HG03135 (cell line): Measurements from ENCODE around the gene ZNF709.
"Not testable (repeated sequence)": the region's sequence is repeated elsewhere in the genome, so short reads cannot be mapped to it uniquely, and the experiment has no call there.

ENCODE experiments used
- ATAC-seq: cut with Tn5 transposase; IDR thresholded peaks from one replicate; pipeline ENCODE4 v1.9.1; 2021; ENCODE audit warnings: mild to moderate bottlenecking, moderate library complexity; ENCODE audit not compliant: unreplicated experiment

The ZNF709 gene

GRCh38 chr19:12484371-12485051 is at the start of gene ZNF709:
TSS of gene ZNF709 (minus strand) at chr19:12484816. CDS start at chr19:12484657, 159 bp downstream.
- ATAC-seq: peak; percentile 96

- no peak for ATAC-seq
Measured at GRCh38 chr19:12527034-12527836, 42.6 kb upstream of the ZNF709 start.

GRCh38 chr19:12526542-12526941 is 41.9 kb upstream of the ZNF709 start:
- ATAC-seq: no peak

GRCh38 chr19:12521996-12522395 is 37.4 kb upstream of the ZNF709 start:
- ATAC-seq: no peak

GRCh38 chr19:12513531-12514061 is 29.0 kb upstream of the ZNF709 start:
- no peak for ATAC-seq

- ATAC-seq: no peak
Measured at GRCh38 chr19:12497032-12497431, 12.4 kb upstream of the ZNF709 start.

- ATAC-seq: no peak
Measured at GRCh38 chr19:12496480-12496879, 11.9 kb upstream of the ZNF709 start.

GRCh38 chr19:12495002-12495802 is 10.6 kb upstream of the ZNF709 start:
- ATAC-seq: peak; percentile 92

- ATAC-seq: no peak
Measured at GRCh38 chr19:12494260-12494860, 9.7 kb upstream of the ZNF709 start.

GRCh38 chr19:12486265-12486783 is 1.7 kb upstream of the ZNF709 start:
- ATAC-seq: not testable (repeated sequence)

- no peak for ATAC-seq
Measured at GRCh38 chr19:12485571-12485970, 955 bp upstream of the ZNF709 start.

- ATAC-seq: peak; percentile 6
Measured at GRCh38 chr19:12485052-12485416, 418 bp upstream of the ZNF709 start.

GRCh38 chr19:12484011-12484370 is 625 bp downstream of the ZNF709 start:
- ATAC-seq: no peak

- ATAC-seq: no peak
Measured at GRCh38 chr19:12482509-12482886, 2.1 kb downstream of the ZNF709 start.

- ATAC-seq: no peak
Measured at GRCh38 chr19:12481781-12482508, 2.7 kb downstream of the ZNF709 start.

GRCh38 chr19:12478234-12478941 is 6.2 kb downstream of the ZNF709 start:
- ATAC-seq: no peak

- not testable (repeated sequence) for ATAC-seq
Measured at GRCh38 chr19:12467651-12468050, 17.0 kb downstream of the ZNF709 start.

- ATAC-seq: no peak
Measured at GRCh38 chr19:12465211-12465610, 19.4 kb downstream of the ZNF709 start.

GRCh38 chr19:12464769-12465168 is 19.8 kb downstream of the ZNF709 start:
- no peak for ATAC-seq
